Liver (tissue), 9 donors: ENCODE results near the gene FRAS1. TPM values are rescaled to one million over a fixed set of nuclear protein-coding genes. Genes with fewer than 3 reads are reported as not detected.

Experiments
- DNase-seq: peaks from one replicate; pipeline ENCODE4 v3.0.0-alpha.2; 2017; ENCODE audit warnings: low spot score
- H3K27ac ChIP-seq, 2 donors: one replicate each; pipeline ENCODE4 v1.7.0; 2013; ENCODE audit warnings: inconsistent platforms in 2 of 2, low read length in 2 of 2, control low read depth in 1 of 2, low read depth in 1 of 2, mild to moderate bottlenecking in 1 of 2
- H3K27me3 ChIP-seq, 4 donors: one replicate each; pipeline versions ENCODE4 v1.6.1 to v1.7.0; 2013; ENCODE audit warnings: low read length in 3 of 4, inconsistent platforms in 1 of 4, mild to moderate bottlenecking in 1 of 4, moderate library complexity in 1 of 4; ENCODE audit not compliant: control insufficient read depth in 4 of 4, insufficient read depth in 4 of 4
- H3K36me3 ChIP-seq, 4 donors: one replicate each; pipeline versions ENCODE4 v1.6.1 to v1.7.0; 2013; ENCODE audit warnings: low read length in 3 of 4, mild to moderate bottlenecking in 3 of 4, low read depth in 1 of 4, moderate library complexity in 1 of 4; ENCODE audit not compliant: control insufficient read depth in 4 of 4, insufficient read depth in 3 of 4
- H3K4me1 ChIP-seq, 4 donors: one replicate each; pipeline versions ENCODE4 v1.6.1 to v1.7.0; 2013; ENCODE audit warnings: low read length in 3 of 4, mild to moderate bottlenecking in 3 of 4, moderate library complexity in 1 of 4; ENCODE audit not compliant: control insufficient read depth in 4 of 4, insufficient read depth in 4 of 4
- H3K4me3 ChIP-seq, 3 donors: one replicate each; pipeline versions ENCODE4 v1.6.1 to v1.7.0; 2013; ENCODE audit warnings: low read length in 3 of 3, control low read depth in 1 of 3, low read depth in 1 of 3, mild to moderate bottlenecking in 1 of 3
- H3K9ac ChIP-seq, 2 donors: one replicate each; pipeline ENCODE4 v1.7.0; 2013; ENCODE audit warnings: low read length in 2 of 2, mild to moderate bottlenecking in 2 of 2, moderate library complexity in 2 of 2, control low read depth in 1 of 2, low read depth in 1 of 2
- H3K9me3 ChIP-seq, 4 donors: one replicate each; pipeline versions ENCODE4 v1.6.1 to v1.7.0; 2013; ENCODE audit warnings: low read length in 3 of 4; ENCODE audit not compliant: control insufficient read depth in 4 of 4
- ATF3 ChIP-seq: IDR thresholded peaks from 2 replicates; pipeline ENCODE4 v1.6.1; 2016; ENCODE audit warnings: antibody characterized with exemption
- CTCF ChIP-seq: fragments of 150-350 bp; IDR thresholded peaks from 2 replicates; pipeline ENCODE4 v1.5.1; 2017; ENCODE audit warnings: improper control_type of control experiment, low read depth, low read length; ENCODE audit not compliant: missing input control
- EGR1 ChIP-seq, 2 donors: IDR thresholded peaks; 2 replicates each; pipeline ENCODE4 v1.6.1; 2016 to 2018; ENCODE audit warnings: antibody characterized with exemption in 2 of 2, low read depth in 2 of 2
- FOXA1 ChIP-seq: IDR thresholded peaks from 2 replicates; pipeline ENCODE4 v1.6.1; 2016; ENCODE audit warnings: antibody characterized with exemption
- FOXA2 ChIP-seq: IDR thresholded peaks from 2 replicates; pipeline ENCODE4 v1.6.1; 2016; ENCODE audit warnings: antibody characterized with exemption
- GABPA ChIP-seq, 2 donors: IDR thresholded peaks in 1 of 2; conservative IDR thresholded peaks in 1 of 2; 2 replicates each; pipeline ENCODE4 v1.6.1; 2016; ENCODE audit warnings: antibody characterized with exemption in 2 of 2, mild to moderate bottlenecking in 1 of 2, moderate library complexity in 1 of 2
- HNF4A ChIP-seq, 2 donors: conservative IDR thresholded peaks; 2 replicates each; pipeline ENCODE4 v1.6.1; 2016; ENCODE audit warnings: antibody characterized with exemption in 2 of 2, mild to moderate bottlenecking in 2 of 2
- HNF4G ChIP-seq: IDR thresholded peaks from 2 replicates; pipeline ENCODE4 v1.6.1; 2016; ENCODE audit warnings: antibody characterized with exemption
- MAX ChIP-seq: IDR thresholded peaks from 2 replicates; pipeline ENCODE4 v1.6.1; 2016; ENCODE audit warnings: antibody characterized with exemption
- NR2F2 ChIP-seq: IDR thresholded peaks from 2 replicates; pipeline ENCODE4 v1.6.1; 2016; ENCODE audit warnings: antibody characterized with exemption
- REST ChIP-seq: IDR thresholded peaks from 2 replicates; pipeline ENCODE4 v1.6.1; 2016; ENCODE audit warnings: antibody characterized with exemption, mild to moderate bottlenecking
- RXRA ChIP-seq, 2 donors: IDR thresholded peaks; 2 replicates each; pipeline ENCODE4 v1.6.1; 2017 to 2018; ENCODE audit warnings: antibody characterized with exemption in 2 of 2, mild to moderate bottlenecking in 1 of 2
- SP1 ChIP-seq: IDR thresholded peaks from 2 replicates; pipeline ENCODE4 v1.6.1; 2018; ENCODE audit warnings: antibody characterized with exemption, mild to moderate bottlenecking
- TAF1 ChIP-seq: conservative IDR thresholded peaks from 2 replicates; pipeline ENCODE4 v1.6.1; 2016; ENCODE audit warnings: antibody characterized with exemption, mild to moderate bottlenecking
- YY1 ChIP-seq: IDR thresholded peaks from 2 replicates; pipeline ENCODE4 v1.6.1; 2016; ENCODE audit warnings: antibody characterized with exemption, mild to moderate bottlenecking
- WGBS: extraction: QIAGEN DNeasy Blood & Tissue Kit; methylation state at CpG from one replicate; pipeline ENCODE4 v1.1.7; 2013; 5-methylcytosine and 5-hydroxymethylcytosine counted together
- polyA plus RNA-seq, 2 donors: library from polyadenylated mRNA; stranded (reverse) in 1 of 2; unstranded in 1 of 2; fragments of 200-250 nt in 1 of 2; fragments of >200 nt in 1 of 2; fragmentation: Nextera tagmentation in 1 of 2; extraction: Ambion mirVana in 1 of 2; gene quantifications; one replicate each; pipeline versions ENCODE4 v1.2.1 to v1.2.3, GENCODE V29; 2013 to 2015
- total RNA-seq, 2 donors: library from RNA; depleted of rRNA; stranded (reverse); fragments of >200 nt; gene quantifications; one replicate each; pipeline ENCODE4 v1.2.3, GENCODE V29; 2014
- donor health status: healthy.
- donor health status: healthy.
- donor health status: healthy.
- donor health status: healthy.
- donor health status: healthy.

Gene FRAS1
- total and polyA plus RNA-seq, 4 donors, result 0.08 to 6.0 (median 1.1) TPM

- TF ChIP-seq HNF4G (no peak), MAX (no peak), CTCF (no peak), ATF3 (no peak), YY1 (no peak), REST (no peak), HNF4A (conservative IDR thresholded peaks at IDR 0.05) (no peak), RXRA (IDR thresholded peaks at IDR 0.05) (no peak), EGR1 (IDR thresholded peaks at IDR 0.05; ENCODE audit: low read depth in 2 of 2) (no peak), GABPA (IDR thresholded peaks at IDR 0.05 in 1 of 2, conservative IDR thresholded peaks at IDR 0.05 in 1 of 2) (no peak), FOXA2 (no peak), TAF1 (no peak)
- 95% methylated on average over 1 of the region's 1 CpG for WGBS
- no peaks in the 10 kb centered on the region for H3K4me1 ChIP-seq
Observed at GRCh38 chr4:78154972-78155590, 98.0 kb downstream of the FRAS1 start.

DNA sequence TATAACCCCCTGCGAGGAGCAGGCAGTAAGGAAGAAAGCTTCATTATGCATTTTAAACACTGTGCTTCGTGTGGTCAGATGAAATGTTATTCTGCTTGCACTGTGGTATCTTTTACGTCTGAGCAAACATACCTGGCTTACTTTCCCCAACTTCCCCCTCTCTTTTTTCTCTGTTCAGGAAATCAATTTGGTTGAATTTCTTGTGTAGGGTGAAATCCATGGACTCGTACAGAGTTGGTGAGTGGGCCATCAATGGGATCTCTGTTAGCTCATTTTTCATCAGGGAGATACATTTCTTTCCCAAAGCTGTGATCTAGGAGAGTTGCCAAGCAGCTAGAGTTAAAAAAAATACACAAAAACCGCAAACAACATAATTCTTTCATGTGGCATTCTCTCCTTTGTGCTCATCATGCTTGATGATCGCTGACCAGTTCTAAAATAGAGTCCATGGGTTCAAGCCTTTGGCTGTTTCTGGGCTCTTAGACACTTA is 98.5 kb downstream of the FRAS1 start:
- TF ChIP-seq SP1, result no peak
- TF ChIP-seq FOXA2, result no peak
- TF ChIP-seq MAX, result no peak
- no peak for TF ChIP-seq RXRA (IDR thresholded peaks at IDR 0.05)
- no peak for TF ChIP-seq YY1
- TF ChIP-seq CTCF, result no peak
- TF ChIP-seq FOXA1, result no peak
- no peak for TF ChIP-seq REST
- no peak for TF ChIP-seq NR2F2
- TF ChIP-seq HNF4A (conservative IDR thresholded peaks at IDR 0.05), result no peak
- Histone ChIP-seq H3K4me1 (no peaks in the 10 kb centered on the region), H3K4me3 (no peak overlapping the region), H3K27ac (no peak overlapping the region), H3K27me3 (peaks cover 0 to 3% (median 0%) of the 10 kb centered on the region in 4 donors), H3K36me3 (no peaks in the 10 kb centered on the region), H3K9ac (no peak overlapping the region), H3K9me3 (no peaks in the 10 kb centered on the region)
- 43% methylated on average over 6 of the region's 6 CpGs for WGBS
- DNase-seq, result no peak

More at GRCh38 chr4:78154972-78155590, 98.0 kb downstream of the FRAS1 start:
- Histone ChIP-seq H3K36me3 (no peaks in the 10 kb centered on the region), H3K27me3 (peaks cover 0 to under 1% (median 0%) of the 10 kb centered on the region in 4 donors), H3K27ac (no peak overlapping the region), H3K4me3 (no peak overlapping the region), H3K9ac (no peak overlapping the region), H3K9me3 (no peaks in the 10 kb centered on the region)
- no peak for DNase-seq
